OCI-LY3 (cell line): Measurements from ENCODE around the gene IL4.

Experiments used
- H2AFZ ChIP-seq: fragments of 200-600, 300-600 bp; shearing (Covaris generic); 2 replicates; pipeline ENCODE4 v1.6.0; 2014; ENCODE audit warnings: antibody characterized with exemption, low read depth, low read length
- H3K27ac ChIP-seq: fragments of 200-600, 300-600 bp; sonication (generic); 2 replicates; pipeline ENCODE4 v1.5.1; 2014; ENCODE audit warnings: mild to moderate bottlenecking, low read length, moderate library complexity, mixed read lengths
- H3K27me3 ChIP-seq: fragments of 200-600, 300-600 bp; sonication (generic); 2 replicates; pipeline ENCODE4 v1.6.1; 2014; ENCODE audit warnings: low read depth, low read length, mixed read lengths
- H3K36me3 ChIP-seq: fragments of 200-600, 300-600 bp; sonication (generic); replicated peaks from 2 replicates; pipeline ENCODE3; 2014; ENCODE audit warnings: low read depth, low read length, mixed read lengths
- H3K4me1 ChIP-seq: fragments of 300-600, 200-600 bp; sonication (generic); 2 replicates; pipeline ENCODE4 v1.6.1; 2014; ENCODE audit warnings: low read length, mixed read lengths
- H3K4me2 ChIP-seq: fragments of 200-600, 300-600 bp; sonication (generic); 2 replicates; pipeline ENCODE4 v1.6.1; 2014; ENCODE audit warnings: low read length, mixed read lengths
- H3K4me3 ChIP-seq: fragments of 300-600, 200-600 bp; sonication (generic); 2 replicates; pipeline ENCODE4 v1.5.1; 2014; ENCODE audit warnings: antibody characterized with exemption, mild to moderate bottlenecking, low read length, moderate library complexity
- H3K79me2 ChIP-seq: fragments of 300-600, 200-600 bp; shearing (Covaris generic); 2 replicates; pipeline ENCODE4 v1.6.1; 2014; ENCODE audit warnings: mild to moderate bottlenecking, low read length, mixed read lengths
- H3K9ac ChIP-seq: fragments of 300-600, 200-600 bp; shearing (Covaris generic); 2 replicates; pipeline ENCODE4 v1.6.0; 2014; ENCODE audit warnings: mild to moderate bottlenecking, low read length, moderate library complexity
- H3K9me3 ChIP-seq: fragments of 200-600, 300-600 bp; shearing (Covaris generic); 2 replicates; pipeline ENCODE4 v1.6.1; 2014; ENCODE audit warnings: low read length, mixed read lengths; ENCODE audit not compliant: insufficient read depth
- H4K20me1 ChIP-seq: fragments of 200-600, 300-600 bp; sonication (generic); 2 replicates; pipeline ENCODE4 v1.6.1; 2016; ENCODE audit warnings: low read length, mixed read lengths; ENCODE audit not compliant: insufficient read depth
- EZH2phosphoT487 ChIP-seq: fragments of 200-600 bp; shearing (Covaris generic); IDR thresholded peaks from 2 replicates; pipeline ENCODE4 v1.6.1; 2018; ENCODE audit warnings: antibody characterized with exemption, mixed run types, low read depth
- TF ChIP-seq, protein P1 (sequence below): fragments of 200-600, 300-600 bp; sonication (generic); IDR thresholded peaks from 2 replicates; pipeline ENCODE4 v1.5.1; 2014; ENCODE audit warnings: antibody characterized with exemption, low read length, low read depth

Gene IL4

DNA sequence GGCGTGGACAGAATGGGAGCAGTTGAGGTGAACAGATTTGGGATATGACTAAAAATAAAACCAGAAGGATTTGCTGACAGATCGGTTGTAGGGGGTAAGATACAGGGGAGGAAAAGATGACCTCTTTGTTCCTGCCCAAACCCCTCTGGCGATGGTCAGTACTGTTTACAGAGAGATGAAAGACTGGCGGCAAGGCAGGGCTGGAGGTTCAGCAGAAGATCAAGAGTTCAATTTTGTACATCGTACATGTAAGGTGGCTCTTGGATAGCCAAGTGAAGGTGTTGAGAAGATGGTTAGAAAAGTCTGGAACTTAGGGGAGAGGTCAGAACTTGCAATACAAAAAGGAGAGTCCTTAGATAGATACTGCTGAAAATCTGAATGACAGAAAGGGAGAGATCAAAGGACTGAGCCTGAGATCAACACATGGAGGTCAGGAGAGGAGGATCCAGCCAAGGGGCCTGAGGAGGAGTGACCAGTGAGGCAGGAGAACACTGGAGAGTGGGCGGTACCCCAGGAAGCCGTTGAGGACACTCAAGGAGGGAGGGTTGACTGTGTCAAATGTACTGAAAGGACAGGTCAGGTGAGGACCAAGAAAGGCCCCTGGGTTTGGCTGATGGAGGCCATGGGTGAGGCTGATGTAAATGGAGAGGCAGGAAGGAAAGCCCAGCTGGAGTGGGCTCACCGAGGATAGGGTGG is 7.1 kb downstream of the IL4 start:
- Histone ChIP-seq H3K4me2 (peak overlapping the region; percentile 12; the same call in 1 of the 2 replicates), H4K20me1 (no peaks in the 10 kb centered on the region), H2AFZ (no peak overlapping the region), H3K9ac (no peak overlapping the region), H3K4me1 (peaks cover 23% of the 10 kb centered on the region), H3K4me3 (no peak overlapping the region), H3K79me2 (no peaks in the 10 kb centered on the region), H3K36me3 (no peaks in the 10 kb centered on the region), H3K9me3 (no peaks in the 10 kb centered on the region), H3K27me3 (peaks cover 13% of the 10 kb centered on the region), H3K27ac (no peak overlapping the region)
- TF ChIP-seq, protein P1, sequence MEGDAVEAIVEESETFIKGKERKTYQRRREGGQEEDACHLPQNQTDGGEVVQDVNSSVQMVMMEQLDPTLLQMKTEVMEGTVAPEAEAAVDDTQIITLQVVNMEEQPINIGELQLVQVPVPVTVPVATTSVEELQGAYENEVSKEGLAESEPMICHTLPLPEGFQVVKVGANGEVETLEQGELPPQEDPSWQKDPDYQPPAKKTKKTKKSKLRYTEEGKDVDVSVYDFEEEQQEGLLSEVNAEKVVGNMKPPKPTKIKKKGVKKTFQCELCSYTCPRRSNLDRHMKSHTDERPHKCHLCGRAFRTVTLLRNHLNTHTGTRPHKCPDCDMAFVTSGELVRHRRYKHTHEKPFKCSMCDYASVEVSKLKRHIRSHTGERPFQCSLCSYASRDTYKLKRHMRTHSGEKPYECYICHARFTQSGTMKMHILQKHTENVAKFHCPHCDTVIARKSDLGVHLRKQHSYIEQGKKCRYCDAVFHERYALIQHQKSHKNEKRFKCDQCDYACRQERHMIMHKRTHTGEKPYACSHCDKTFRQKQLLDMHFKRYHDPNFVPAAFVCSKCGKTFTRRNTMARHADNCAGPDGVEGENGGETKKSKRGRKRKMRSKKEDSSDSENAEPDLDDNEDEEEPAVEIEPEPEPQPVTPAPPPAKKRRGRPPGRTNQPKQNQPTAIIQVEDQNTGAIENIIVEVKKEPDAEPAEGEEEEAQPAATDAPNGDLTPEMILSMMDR, result no peak
- no peak for TF ChIP-seq EZH2phosphoT487

DNA sequence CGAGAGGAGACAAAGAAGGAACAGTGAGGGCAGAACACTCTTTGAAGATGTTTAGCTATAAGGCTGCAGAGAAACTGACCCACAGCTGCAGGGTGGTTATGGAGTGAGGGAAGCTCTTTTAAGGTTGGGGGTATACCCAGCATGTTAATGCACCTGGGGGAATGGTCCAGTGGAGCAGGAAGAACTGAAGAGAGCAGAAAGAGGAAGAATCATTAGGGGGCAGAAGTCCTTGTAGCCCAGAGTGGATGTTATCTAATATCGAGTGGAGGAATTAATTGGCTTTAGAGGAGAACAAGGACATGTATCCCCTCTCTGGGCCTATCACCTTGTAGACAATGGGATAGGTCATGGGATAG is 7.7 kb downstream of the IL4 start:
- no peak overlapping the region for H3K9ac ChIP-seq
- H3K27me3 ChIP-seq, result peaks cover 8% of the 10 kb centered on the region; the same call in 1 of the 2 replicates
- no peaks in the 10 kb centered on the region for H3K9me3 ChIP-seq
- H3K36me3 ChIP-seq, result no peaks in the 10 kb centered on the region
- H3K4me1 ChIP-seq, result peaks cover 20% of the 10 kb centered on the region
- TF ChIP-seq, protein P1, result no peak
- TF ChIP-seq EZH2phosphoT487, result no peak
- peak overlapping the region; percentile 12; the same call in 1 of the 2 replicates for H3K4me2 ChIP-seq
- no peaks in the 10 kb centered on the region for H3K79me2 ChIP-seq
- no peak overlapping the region for H2AFZ ChIP-seq
- H3K4me3 ChIP-seq, result no peak overlapping the region
- no peaks in the 10 kb centered on the region for H4K20me1 ChIP-seq
- no peak overlapping the region for H3K27ac ChIP-seq

DNA sequence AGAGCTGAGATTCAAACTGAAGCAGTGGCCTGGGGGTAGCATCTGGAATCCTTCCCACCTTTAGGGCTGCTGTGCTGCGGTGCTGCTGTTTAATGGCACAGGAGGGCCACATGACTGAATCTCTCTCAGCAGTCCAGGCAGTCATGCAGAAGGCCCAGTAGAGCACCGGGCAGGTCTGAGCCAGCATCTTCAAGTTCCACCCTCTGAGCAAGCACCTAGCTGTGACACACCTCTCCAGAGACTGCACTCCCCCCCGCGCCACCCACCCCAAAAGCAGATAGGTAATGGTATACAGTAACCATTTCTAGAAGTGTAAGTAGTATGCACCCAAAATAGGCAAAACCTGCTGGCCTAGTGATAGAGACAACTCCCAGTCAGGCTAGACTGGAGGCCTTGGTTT is 8.2 kb downstream of the IL4 start:
- H3K4me2 ChIP-seq, result no peak overlapping the region
- H3K9me3 ChIP-seq, result no peaks in the 10 kb centered on the region

DNA sequence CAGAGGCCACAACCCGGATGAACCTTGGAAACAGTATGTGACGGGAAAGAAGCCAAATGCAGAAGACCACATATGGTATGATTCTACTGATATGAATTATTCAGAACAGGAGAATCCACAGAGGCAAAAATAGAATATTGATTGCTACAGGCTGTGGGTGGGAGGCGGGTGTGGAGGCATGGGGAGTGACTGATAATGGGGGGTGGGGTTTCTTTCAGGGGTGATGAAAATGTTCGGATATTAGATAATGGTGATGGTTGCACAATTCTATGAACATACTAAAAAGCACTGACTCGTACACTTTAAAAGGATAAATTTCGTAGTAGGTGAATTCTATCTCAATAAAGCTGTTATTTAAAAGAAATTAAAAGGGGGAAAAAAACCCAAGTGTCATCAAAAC is 10.7 kb downstream of the IL4 start:
- H3K9ac ChIP-seq, result no peak overlapping the region
- H3K79me2 ChIP-seq, result no peaks in the 10 kb centered on the region
- H2AFZ ChIP-seq, result no peak overlapping the region
- no peaks in the 10 kb centered on the region for H3K36me3 ChIP-seq
- H3K27me3 ChIP-seq, result peaks cover 4% of the 10 kb centered on the region; the same call in 1 of the 2 replicates
- TF ChIP-seq EZH2phosphoT487, result no peak
- TF ChIP-seq, protein P1, result no peak
- no peak overlapping the region for H3K4me3 ChIP-seq
- no peak overlapping the region for H3K27ac ChIP-seq
- no peaks in the 10 kb centered on the region for H3K9me3 ChIP-seq
- H3K4me2 ChIP-seq, result no peak overlapping the region
- peaks cover 34% of the 10 kb centered on the region for H3K4me1 ChIP-seq
- H4K20me1 ChIP-seq, result no peaks in the 10 kb centered on the region

More for the DNA sequence above, 8.2 kb downstream of the IL4 start:
- Histone ChIP-seq H3K36me3 (no peaks in the 10 kb centered on the region), H3K4me3 (no peak overlapping the region), H3K4me1 (peaks cover 20% of the 10 kb centered on the region), H3K79me2 (no peaks in the 10 kb centered on the region), H3K27me3 (peaks cover 3% of the 10 kb centered on the region; the same call in 1 of the 2 replicates), H3K27ac (no peak overlapping the region), H3K9ac (no peak overlapping the region), H2AFZ (no peak overlapping the region), H4K20me1 (no peaks in the 10 kb centered on the region)
- TF ChIP-seq, protein P1, result no peak
- no peak for TF ChIP-seq EZH2phosphoT487
